HL-60/S4 (cell line): ENCODE results near the gene MCUR1.

Source experiments
- in situ Hi-C: fragments of 300-500 bp; cut with MboI; formaldehyde crosslinking; loops from 2 replicates; pipeline ENCODE4 v1.14.3; 2022; ENCODE audit warnings: low sequenced_read_pairs

Gene MCUR1

DNA sequence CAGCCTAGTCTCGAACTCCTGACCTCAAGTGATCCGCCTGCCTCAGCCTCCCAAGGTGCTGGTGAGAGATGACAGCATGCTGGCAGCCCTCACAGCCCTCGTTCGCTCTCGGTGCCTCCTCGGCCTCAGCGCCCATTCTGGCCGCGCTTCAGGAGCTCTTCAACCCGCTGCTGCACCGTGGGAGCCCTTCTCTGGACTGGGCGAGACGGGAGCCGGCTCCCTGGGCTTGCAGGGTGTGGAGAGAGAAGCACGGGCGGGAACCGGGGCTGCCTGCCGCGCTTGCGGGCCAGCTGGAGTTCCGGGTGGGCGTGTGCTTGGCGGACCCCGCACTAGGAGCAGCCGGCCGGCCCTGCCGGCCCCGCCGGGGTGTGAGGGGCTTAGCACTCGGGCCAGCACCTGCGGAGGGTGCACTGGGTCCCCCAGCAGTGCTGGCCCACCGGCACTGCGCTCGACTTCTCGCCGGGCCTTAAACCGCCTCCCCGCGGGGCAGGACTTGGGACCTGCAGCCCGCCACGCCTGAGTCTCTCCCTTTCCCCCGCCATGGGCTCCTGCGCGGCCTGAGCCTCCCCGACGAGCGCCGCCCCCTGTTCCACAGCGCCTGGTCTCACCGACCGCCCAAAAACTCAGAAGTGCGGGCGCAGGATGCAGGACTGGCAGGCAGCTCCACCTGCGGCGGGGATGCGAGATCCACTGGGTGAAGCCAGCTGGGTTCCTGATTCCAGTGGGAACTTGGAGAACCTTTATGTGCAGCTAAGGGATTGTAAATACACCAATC is 71.2 kb downstream of the MCUR1 start:
- in situ Hi-C loops = no loop called here

DNA sequence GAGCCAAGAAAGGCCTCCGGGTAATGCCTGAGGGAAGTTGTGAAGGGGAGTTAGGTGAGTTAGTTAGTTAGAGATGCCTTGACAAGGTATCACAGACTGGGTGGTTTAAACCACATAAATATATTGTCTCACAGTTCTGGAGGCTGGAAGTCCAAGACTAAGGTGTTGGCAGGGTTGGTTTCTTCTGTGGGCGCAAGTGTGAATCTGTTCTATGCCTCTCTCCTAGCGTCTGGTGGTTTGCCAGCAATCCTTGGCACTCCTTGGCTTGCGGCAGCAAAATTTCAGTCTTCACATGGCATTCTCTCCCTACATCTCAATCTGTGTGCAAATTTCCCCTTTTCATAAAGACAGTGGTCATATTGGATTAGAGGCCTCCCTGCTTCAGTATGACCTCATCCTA is 73.0 kb downstream of the MCUR1 start:
- in situ Hi-C loops = no loop called here
